HG03575 (cell line): ENCODE results near the gene TMOD3.
"Not testable (repeated sequence)": the region's sequence is repeated elsewhere in the genome, so short reads cannot be mapped to it uniquely, and the experiment has no call there.

Experiments
- ATAC-seq: cut with Tn5 transposase; IDR thresholded peaks from one replicate; pipeline ENCODE4 v1.9.1; 2021; ENCODE audit not compliant: unreplicated experiment, insufficient number of reproducible peaks, low FRiP score; ENCODE audit errors: extremely low read depth

TMOD3 gene

GRCh38 chr15:51829376-51830275 lies at the start of gene TMOD3:
TSS of gene TMOD3 (plus strand) at chr15:51829653. CDS start at chr15:51862885, 33,232 bp downstream.
- ATAC-seq = peak; percentile 68

DNA sequence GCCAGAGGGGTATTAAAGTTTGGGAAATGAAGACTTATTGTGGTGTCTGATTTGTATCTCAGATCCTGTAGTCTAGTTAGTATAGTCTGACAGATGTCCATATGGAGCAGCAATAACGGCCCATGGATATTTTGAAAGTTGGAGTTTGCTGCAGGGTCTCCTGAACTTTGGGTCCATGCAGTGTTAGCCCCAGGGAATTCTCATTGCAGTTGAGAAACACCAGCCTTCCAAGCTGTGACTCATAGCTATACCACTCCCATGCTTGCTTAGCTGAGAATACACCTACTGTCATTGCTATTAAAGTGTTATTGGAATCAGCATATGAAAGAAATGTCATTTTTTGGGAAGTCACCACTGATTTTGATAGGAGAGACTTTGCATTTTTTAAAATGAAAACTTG lies 48.8 kb upstream of the TMOD3 start:
- no peak for ATAC-seq

- ATAC-seq = no peak
These were observed 47.9 kb upstream of the TMOD3 start for GRCh38 chr15:51781506-51781905.

GRCh38 chr15:51782357-51782896 lies 47.0 kb upstream of the TMOD3 start:
- no peak for ATAC-seq

DNA sequence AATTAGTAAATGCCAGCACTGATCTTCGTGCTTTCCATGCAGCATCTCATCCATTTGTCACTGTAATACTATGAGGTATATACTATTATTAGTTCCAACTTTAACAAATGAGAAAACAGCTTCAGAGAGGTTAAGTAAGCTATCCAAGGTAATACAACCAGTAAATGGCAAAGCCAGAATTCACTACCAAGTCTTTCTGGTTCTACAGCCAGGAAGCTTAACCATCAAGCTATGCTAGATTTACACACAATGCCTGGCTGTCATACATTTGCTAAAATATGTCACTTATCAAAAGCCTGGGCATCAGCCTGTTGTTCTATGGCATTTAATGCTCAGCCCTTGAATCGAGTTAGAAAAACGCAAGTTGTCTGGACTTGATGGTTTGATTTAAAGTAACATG lies 45.5 kb upstream of the TMOD3 start:
- no peak for ATAC-seq

- ATAC-seq = not testable (repeated sequence)
These were observed 42.3 kb upstream of the TMOD3 start for GRCh38 chr15:51787130-51787529.

GRCh38 chr15:51792474-51792873 lies 37.0 kb upstream of the TMOD3 start:
- not testable (repeated sequence) for ATAC-seq

GRCh38 chr15:51793521-51794305 lies 35.7 kb upstream of the TMOD3 start:
- ATAC-seq = no peak

- no peak for ATAC-seq
These were observed 32.5 kb upstream of the TMOD3 start for GRCh38 chr15:51796847-51797401.

GRCh38 chr15:51798281-51798680 lies 31.2 kb upstream of the TMOD3 start:
- no peak for ATAC-seq

- no peak for ATAC-seq
These were observed 29.9 kb upstream of the TMOD3 start for GRCh38 chr15:51799282-51800252.

DNA sequence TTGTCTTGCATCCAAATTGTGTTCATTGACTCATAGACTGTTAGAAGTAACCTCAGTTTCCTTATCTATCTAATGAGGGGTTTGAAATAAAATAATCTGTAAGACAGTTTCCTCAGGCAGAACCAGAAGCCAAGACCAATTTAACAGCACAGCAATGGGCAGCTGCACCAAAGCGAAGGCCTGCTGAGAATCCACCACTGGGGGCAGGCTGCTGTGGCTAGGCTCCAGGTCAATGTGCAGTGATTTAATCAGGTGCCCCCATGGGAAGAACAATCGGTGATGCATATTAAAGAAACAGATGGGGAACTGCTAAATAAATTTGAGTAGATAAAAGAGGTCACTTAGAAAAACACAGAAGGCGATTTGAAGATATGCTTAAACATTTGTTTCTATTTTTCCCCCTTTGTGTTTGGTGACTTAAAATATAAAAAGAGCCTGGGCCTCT lies 28.0 kb upstream of the TMOD3 start:
- no peak for ATAC-seq

DNA sequence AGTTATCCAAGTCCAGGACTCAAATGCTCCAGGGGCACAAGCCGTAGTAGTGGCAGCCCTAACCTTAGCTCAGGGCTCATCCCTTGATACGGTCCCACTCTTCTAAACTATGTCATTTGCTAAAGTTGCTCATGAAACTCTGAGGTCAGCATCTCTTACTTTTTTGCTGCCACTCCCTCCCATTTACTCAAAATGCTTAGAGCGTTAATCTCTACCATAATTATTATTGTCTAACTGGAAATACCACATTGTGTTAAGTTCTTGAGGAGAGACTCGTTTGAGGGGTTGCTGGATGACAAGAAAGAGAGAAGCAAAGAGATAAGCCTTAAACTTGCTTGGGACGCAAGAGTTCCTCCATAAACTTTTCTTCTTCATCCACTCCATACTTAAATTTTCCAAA lies 26.9 kb upstream of the TMOD3 start:
- ATAC-seq = no peak

DNA sequence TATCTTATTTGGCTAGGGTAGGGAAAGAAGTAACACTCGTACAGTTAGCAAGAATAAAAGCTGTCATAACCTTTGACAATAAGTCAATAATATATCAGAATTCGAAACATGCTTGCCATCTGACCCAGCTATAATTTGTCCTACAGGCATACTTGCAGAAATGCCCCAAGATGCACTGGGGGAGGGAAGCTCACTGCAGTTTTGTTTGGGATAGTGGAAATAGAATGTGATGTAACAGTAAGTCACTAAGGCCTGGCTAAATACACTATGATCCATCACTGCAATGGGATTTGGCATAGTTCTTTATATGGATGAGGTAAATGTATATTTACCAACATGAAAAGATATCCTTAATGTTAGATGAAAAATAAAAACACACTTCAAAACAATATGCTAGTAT lies 25.5 kb upstream of the TMOD3 start:
- no peak for ATAC-seq

GRCh38 chr15:51806123-51806522 lies 23.3 kb upstream of the TMOD3 start:
- ATAC-seq = no peak

DNA sequence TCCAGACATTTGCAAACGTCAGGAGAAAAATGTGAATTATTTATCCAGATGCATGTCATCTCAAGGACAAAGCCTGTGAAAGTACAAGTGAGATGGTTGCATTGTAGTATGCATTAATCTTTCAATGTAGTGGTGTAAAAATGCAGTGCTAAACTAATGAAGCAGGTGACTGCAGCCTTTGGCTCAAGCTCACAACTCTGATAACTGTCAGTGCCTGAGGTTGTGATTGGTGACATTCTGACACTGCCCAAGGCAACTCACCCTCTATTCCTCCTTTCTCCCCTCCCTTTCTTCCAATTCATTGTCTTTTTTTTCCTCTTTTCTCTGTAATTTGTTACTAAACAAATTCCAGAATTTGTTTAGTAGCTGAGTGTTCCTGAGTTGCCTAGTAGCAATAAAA lies 20.0 kb upstream of the TMOD3 start:
- ATAC-seq = no peak

- ATAC-seq = no peak
These were observed 16.9 kb upstream of the TMOD3 start for GRCh38 chr15:51812598-51812997.

- ATAC-seq = no peak
These were observed 14.8 kb upstream of the TMOD3 start for GRCh38 chr15:51814606-51815005.
